ENCODE results near the gene ENDOV.

DNA sequence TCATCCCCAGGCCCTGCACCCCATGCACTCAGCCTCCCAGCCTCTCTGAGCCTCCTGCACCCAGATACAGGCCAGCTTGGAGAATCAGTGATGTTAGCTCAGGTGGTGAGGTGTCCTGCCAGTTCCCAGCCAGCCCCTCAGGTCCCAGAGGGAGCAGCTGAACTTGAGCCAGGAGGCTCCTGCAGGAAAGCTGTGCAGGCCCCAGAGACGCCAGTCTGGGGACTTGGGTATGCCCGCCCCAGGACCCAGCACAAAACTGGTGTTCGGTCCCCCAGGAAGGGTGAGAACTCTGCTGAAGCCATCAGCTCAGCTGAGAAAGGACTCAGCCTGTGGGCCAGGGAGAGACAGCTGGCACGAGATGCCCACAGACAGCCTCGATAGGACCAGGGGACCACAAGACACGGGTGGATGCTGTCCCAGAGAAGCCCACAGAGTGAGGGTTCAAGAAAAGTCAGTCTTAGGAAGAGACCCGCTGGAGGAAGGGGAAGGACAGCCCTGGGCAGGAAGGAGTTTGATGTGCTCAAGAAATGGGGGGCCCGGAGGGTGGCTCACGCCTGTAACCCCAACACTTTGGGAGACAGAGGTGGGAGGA is 11.0 kb downstream of the ENDOV start:
- TF ChIP-seq, protein P1, sequence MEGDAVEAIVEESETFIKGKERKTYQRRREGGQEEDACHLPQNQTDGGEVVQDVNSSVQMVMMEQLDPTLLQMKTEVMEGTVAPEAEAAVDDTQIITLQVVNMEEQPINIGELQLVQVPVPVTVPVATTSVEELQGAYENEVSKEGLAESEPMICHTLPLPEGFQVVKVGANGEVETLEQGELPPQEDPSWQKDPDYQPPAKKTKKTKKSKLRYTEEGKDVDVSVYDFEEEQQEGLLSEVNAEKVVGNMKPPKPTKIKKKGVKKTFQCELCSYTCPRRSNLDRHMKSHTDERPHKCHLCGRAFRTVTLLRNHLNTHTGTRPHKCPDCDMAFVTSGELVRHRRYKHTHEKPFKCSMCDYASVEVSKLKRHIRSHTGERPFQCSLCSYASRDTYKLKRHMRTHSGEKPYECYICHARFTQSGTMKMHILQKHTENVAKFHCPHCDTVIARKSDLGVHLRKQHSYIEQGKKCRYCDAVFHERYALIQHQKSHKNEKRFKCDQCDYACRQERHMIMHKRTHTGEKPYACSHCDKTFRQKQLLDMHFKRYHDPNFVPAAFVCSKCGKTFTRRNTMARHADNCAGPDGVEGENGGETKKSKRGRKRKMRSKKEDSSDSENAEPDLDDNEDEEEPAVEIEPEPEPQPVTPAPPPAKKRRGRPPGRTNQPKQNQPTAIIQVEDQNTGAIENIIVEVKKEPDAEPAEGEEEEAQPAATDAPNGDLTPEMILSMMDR (IDR thresholded peaks at IDR 0.05; ENCODE audit: low read depth, low read length) = no peak
- TF ChIP-seq EZH2phosphoT487 (IDR thresholded peaks at IDR 0.05; ENCODE audit: low read depth) = no peak

Measured in OCI-LY3 (cell line).